Astrocyte of the cerebellum (primary cell): ENCODE data around the gene GFOD1.

Experiments used
- DNase-seq: peaks from one replicate; pipeline ENCODE4 v3.0.0-alpha.2; 2011; ENCODE audit warnings: low read depth
- H3K4me3 ChIP-seq: 2 replicates; pipeline ENCODE4 v1.5.1; 2011; ENCODE audit warnings: mild to moderate bottlenecking, low read depth, low read length, moderate library complexity
- in situ Hi-C: cut with HindIII; loops from 2 replicates; pipeline ENCODE4 v1.10.0; 2017; ENCODE audit warnings: low sequenced_read_pairs
- TF ChIP-seq, protein P1 (sequence below): IDR thresholded peaks from 2 replicates; pipeline ENCODE4 v1.5.1; 2012; ENCODE audit warnings: low read length, low read depth, moderate library complexity, mild to moderate bottlenecking; ENCODE audit errors: missing control alignments

The GFOD1 gene

DNA sequence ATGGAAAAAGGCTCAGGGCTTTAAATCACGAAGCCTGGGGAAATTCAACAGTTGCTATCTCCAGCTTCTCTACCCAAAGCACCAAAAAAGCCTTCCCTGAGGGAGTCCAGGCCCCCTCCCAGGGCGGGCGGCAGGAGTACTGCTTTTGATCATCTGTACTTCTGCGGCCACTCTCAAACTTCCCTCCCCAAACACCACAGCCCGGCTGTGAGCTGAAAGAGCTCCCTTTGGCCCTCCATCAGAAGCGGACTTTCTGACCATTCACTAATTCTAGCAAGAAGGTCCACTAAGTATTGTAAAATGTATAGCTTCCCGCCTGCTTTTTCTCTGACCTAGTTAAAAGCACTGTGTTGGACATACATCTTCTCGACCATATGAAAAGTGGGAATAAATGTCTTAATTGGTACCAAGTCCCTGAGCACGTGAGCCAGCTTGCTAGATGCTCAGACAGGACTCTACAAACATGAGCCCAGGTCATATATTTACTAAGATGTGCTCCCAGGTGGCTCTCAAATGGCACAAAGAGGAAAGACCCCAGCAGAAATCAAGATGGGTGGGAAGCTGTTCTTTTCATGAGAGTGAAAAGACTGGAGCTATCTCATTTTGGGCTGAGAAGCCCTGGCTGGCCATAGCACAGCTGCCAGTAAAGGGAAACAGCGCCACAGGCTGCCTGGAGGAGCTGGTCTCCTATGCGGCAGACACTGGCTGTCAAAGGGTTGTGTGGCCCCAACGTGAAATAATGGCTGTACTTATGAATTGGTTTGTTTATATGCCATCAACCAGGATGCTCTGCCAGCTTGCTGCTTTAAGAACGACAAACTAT is 58.6 kb downstream of the GFOD1 start:
- no peak for DNase-seq
- TF ChIP-seq, protein P1, sequence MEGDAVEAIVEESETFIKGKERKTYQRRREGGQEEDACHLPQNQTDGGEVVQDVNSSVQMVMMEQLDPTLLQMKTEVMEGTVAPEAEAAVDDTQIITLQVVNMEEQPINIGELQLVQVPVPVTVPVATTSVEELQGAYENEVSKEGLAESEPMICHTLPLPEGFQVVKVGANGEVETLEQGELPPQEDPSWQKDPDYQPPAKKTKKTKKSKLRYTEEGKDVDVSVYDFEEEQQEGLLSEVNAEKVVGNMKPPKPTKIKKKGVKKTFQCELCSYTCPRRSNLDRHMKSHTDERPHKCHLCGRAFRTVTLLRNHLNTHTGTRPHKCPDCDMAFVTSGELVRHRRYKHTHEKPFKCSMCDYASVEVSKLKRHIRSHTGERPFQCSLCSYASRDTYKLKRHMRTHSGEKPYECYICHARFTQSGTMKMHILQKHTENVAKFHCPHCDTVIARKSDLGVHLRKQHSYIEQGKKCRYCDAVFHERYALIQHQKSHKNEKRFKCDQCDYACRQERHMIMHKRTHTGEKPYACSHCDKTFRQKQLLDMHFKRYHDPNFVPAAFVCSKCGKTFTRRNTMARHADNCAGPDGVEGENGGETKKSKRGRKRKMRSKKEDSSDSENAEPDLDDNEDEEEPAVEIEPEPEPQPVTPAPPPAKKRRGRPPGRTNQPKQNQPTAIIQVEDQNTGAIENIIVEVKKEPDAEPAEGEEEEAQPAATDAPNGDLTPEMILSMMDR: no peak
- in situ Hi-C loops: no loop called here
- H3K4me3 ChIP-seq: no peak overlapping the region

DNA sequence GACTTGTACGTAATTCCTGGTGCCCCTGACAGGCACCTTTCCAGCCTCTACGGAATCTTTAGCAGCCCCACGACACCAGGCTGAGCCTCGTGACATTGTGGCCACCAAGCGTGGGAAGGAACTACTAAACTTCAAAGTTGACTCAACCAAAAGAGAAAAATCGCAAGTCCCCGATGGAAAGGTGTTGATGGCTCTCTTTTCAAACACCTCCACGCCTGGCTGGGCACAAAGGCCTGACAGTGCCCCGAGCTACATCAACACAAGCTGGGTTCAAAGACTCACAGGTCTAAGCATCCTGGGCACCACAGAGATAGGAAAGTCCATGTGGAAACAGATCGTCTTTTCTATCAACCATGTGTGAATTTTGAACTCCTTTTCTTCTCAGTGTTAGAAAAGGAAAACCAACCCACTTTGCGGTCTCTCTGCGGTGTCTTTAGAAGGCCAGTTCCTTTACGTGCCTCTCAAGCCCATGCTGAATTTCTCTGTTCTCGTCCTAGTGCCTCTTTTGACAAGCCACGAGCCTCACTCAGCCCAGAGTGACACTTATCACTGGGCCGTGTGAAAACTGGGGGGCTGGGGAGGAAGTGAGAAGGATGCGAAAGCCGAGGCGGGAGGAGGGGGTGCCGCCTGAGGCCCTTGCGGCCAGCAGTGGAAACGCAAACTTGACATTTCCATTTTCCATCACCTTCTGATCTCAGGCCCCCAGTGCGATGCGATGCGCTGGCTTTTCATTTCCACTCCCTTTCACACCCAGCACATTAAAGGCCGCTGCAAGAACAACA is 59.4 kb downstream of the GFOD1 start:
- in situ Hi-C loops: no loop called here
- TF ChIP-seq, protein P1: no peak
- DNase-seq: no peak
- H3K4me3 ChIP-seq: no peak overlapping the region

DNA sequence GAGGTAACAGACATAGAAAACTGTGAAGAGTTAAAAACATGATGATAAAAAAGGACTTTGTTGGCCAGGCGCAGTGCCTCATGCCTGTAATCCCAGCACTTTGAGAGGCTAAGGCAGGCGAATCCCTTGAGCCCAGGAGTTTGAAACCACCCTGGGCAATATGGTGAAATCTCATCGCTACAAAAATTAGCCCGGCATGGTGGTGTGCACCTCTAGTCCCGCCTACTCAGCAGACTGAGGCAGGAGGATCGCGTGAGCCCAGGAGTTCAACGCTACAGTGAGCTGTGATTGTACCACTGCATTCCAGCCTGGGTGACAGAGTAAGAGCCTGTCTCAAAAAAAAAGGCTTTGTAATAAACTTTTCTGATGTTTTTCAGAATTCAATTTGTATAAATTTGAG is 60.1 kb downstream of the GFOD1 start:
- TF ChIP-seq, protein P1: no peak
- H3K4me3 ChIP-seq: no peak overlapping the region
- DNase-seq: no peak
- in situ Hi-C loops: no loop called here

DNA sequence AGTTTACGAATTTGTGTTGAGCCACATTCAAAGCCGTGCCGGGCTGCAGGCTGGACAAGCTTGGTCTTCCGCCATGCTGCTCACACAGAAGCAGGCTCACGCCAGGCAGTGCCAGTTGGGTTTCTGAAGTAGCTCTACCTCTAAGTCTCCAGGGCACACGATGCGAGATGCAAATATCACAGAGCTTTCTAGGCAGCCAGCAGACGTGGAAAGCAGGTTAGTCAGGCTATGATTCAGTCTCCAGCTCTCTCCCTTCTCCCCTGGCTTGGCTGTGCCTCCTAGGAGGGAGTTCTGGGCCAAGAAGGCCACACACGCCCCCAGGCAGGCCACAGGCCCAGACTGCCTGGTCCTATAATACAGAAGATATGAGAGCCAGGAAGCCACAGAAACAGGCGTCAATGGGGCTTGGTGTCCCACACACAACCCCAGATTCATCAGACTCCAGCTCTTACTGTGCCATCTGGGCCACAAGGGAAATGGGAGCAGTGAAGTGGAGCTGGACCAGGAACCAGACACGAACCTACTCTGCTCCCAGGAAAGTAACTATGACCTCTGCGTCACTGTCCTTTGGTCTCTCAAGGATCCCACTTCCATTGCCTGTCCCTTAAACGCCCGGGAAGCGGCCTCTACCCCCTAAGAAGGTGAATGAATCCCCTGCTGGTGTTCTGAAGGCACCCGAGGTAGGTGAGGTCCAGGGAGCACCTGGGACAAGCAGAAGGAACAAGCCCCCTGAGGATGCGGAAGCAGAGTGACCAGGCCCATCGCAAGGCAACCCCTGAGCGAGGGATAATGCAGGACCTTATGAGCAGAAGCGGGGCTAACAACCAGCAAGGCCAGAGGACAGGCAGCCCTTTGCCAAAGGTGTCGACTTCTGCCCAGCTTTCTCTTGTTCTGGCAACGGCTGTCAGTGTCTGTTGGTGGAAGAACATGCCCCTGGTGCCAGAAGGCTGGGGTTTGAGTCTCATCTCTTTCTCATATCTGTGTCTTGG is 61.2 kb downstream of the GFOD1 start:
- no peak overlapping the region for H3K4me3 ChIP-seq
- TF ChIP-seq, protein P1: no peak
- DNase-seq: no peak
- in situ Hi-C loops: no loop called here

DNA sequence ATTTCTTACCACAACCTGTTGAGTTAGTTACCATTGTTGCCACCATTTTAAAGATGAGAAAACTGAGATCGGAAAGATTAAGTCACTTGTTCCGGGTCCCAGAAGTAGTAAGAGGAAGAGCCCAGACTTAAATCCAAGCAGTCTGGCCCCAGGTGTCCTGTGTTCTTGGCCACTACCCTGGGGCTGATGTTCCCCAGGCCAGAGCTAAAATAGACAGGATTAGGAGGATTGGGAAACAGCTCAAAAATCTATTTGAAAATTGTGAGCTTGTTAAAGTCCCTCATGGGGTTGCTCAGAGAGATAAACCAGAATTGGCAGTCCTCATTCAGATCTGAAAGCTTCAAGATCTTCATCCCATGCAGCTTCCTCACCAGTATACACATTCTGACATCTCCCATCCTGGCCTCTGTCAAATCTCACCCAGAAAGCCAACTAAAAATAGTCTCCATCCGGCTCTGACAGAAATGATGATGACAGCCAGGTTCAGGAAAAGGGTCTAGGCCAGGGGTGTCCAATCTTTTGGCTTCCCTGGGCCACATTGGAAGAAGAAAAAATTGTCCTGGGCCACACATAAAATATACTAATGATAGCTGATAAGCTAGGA is 62.0 kb downstream of the GFOD1 start:
- DNase-seq: no peak
- no peak overlapping the region for H3K4me3 ChIP-seq
- TF ChIP-seq, protein P1: no peak
- in situ Hi-C loops: no loop called here
